NCI-H446 treated with DMSO at 0.1 percent for 48 hours (cell line): ENCODE measurements around the gene TLL2.

Experiments
- DNase-seq: peaks from one replicate; lab custom pipeline; 2025; lab: John Stamatoyannopoulos, UW

The TLL2 gene

GRCh38 chr10:96463562-96463961 is 50.2 kb downstream of the TLL2 start:
- DNase-seq = no peak

GRCh38 chr10:96462606-96463151 is 51.0 kb downstream of the TLL2 start:
- no peak for DNase-seq

GRCh38 chr10:96460316-96460715 is 53.4 kb downstream of the TLL2 start:
- DNase-seq = no peak

- no peak for DNase-seq
These were observed 56.4 kb downstream of the TLL2 start for GRCh38 chr10:96457341-96457740.

GRCh38 chr10:96456296-96456840 is 57.4 kb downstream of the TLL2 start:
- no peak for DNase-seq

GRCh38 chr10:96453856-96454583 is 59.7 kb downstream of the TLL2 start:
- DNase-seq = no peak

- DNase-seq = no peak
These were observed 61.1 kb downstream of the TLL2 start for GRCh38 chr10:96452494-96453153.

- DNase-seq = no peak
These were observed 63.1 kb downstream of the TLL2 start for GRCh38 chr10:96450529-96451207.

- DNase-seq = no peak
These were observed 65.2 kb downstream of the TLL2 start for GRCh38 chr10:96448558-96448957.

GRCh38 chr10:96448021-96448457 is 65.7 kb downstream of the TLL2 start:
- DNase-seq = no peak

- DNase-seq = no peak
These were observed 66.6 kb downstream of the TLL2 start for GRCh38 chr10:96446966-96447596.

- DNase-seq = no peak
These were observed 71.6 kb downstream of the TLL2 start for GRCh38 chr10:96441987-96442643.

GRCh38 chr10:96441322-96441885 is 72.3 kb downstream of the TLL2 start:
- DNase-seq = no peak

GRCh38 chr10:96440361-96441292 is 73.1 kb downstream of the TLL2 start:
- DNase-seq = no peak

GRCh38 chr10:96439725-96440124 is 74.0 kb downstream of the TLL2 start:
- no peak for DNase-seq

- DNase-seq = no peak
These were observed 77.7 kb downstream of the TLL2 start for GRCh38 chr10:96436035-96436434.

GRCh38 chr10:96431211-96431970 is 82.3 kb downstream of the TLL2 start:
- no peak for DNase-seq

GRCh38 chr10:96427291-96427690 is 86.4 kb downstream of the TLL2 start:
- DNase-seq = no peak

- DNase-seq = no peak
These were observed 91.2 kb downstream of the TLL2 start for GRCh38 chr10:96422525-96422924.
